Hepatocyte (in vitro differentiated cells): Measurements from ENCODE around the gene IRF7.

Source experiments
- EZH2 ChIP-seq: fragments of 200-600 bp; sonication (generic); IDR thresholded peaks from 2 replicates; pipeline ENCODE4 v1.6.1; 2016; ENCODE audit warnings: antibody characterized with exemption, mild to moderate bottlenecking, borderline replicate concordance
- TF ChIP-seq, protein P1 (sequence below): fragments of 200-600 bp; sonication (generic); IDR thresholded peaks from 2 replicates; pipeline ENCODE4 v1.5.1; 2016; ENCODE audit warnings: antibody characterized with exemption, mild to moderate bottlenecking; ENCODE audit not compliant: poor library complexity

DNA sequence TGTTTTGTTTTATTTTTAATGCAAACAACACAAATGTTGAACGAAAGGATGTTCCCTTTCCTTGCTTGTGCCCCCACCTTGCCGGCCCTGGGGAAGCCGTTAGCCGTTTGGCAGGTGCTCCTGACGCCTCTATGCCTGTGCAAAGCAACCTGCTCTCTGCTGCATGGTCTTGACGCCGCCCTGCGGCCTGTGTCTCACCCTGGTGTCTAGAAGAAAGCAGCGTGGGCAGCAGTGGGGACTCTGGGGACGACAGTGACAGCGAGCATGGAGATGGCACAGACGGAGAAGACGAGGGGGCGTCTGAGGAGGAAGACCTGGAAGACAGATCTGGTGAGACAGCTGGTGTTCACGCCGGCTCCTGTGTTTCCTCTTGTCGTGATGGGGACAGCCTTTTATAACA, 34.0 kb downstream of the IRF7 start:
- TF ChIP-seq, protein P1, sequence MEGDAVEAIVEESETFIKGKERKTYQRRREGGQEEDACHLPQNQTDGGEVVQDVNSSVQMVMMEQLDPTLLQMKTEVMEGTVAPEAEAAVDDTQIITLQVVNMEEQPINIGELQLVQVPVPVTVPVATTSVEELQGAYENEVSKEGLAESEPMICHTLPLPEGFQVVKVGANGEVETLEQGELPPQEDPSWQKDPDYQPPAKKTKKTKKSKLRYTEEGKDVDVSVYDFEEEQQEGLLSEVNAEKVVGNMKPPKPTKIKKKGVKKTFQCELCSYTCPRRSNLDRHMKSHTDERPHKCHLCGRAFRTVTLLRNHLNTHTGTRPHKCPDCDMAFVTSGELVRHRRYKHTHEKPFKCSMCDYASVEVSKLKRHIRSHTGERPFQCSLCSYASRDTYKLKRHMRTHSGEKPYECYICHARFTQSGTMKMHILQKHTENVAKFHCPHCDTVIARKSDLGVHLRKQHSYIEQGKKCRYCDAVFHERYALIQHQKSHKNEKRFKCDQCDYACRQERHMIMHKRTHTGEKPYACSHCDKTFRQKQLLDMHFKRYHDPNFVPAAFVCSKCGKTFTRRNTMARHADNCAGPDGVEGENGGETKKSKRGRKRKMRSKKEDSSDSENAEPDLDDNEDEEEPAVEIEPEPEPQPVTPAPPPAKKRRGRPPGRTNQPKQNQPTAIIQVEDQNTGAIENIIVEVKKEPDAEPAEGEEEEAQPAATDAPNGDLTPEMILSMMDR: no peak
- no peak for TF ChIP-seq EZH2
